OCI-LY1 (cell line): Measurements from ENCODE around the gene C1QTNF5.

Experiments used
- H2AFZ ChIP-seq: fragments of 200-600 bp; sonication (generic), shearing (Covaris generic); 2 replicates; pipeline ENCODE4 v1.6.0; 2014; ENCODE audit warnings: antibody characterized with exemption, mild to moderate bottlenecking, low read length
- H3F3A ChIP-seq: fragments of 200-600 bp; sonication (generic), shearing (Covaris generic); 2 replicates; pipeline ENCODE4 v1.6.0; 2014; ENCODE audit warnings: mild to moderate bottlenecking, antibody characterized with exemption, low read length, moderate library complexity; ENCODE audit not compliant: insufficient read depth
- H3K27ac ChIP-seq: fragments of 200-600 bp; sonication (generic); 2 replicates; pipeline ENCODE4 v1.5.1; 2014; ENCODE audit warnings: low read length, mixed run types, mild to moderate bottlenecking, low read depth; ENCODE audit not compliant: poor library complexity, severe bottlenecking
- H3K27me3 ChIP-seq: fragments of 200-600 bp; sonication (generic); 2 replicates; pipeline ENCODE4 v1.6.0; 2014; ENCODE audit warnings: antibody characterized with exemption, mild to moderate bottlenecking, low read length, moderate library complexity; ENCODE audit not compliant: insufficient read depth
- H3K36me3 ChIP-seq: fragments of 200-600 bp; sonication (generic); 2 replicates; pipeline ENCODE4 v1.6.1; 2014; ENCODE audit warnings: mild to moderate bottlenecking, antibody characterized with exemption, low read length, moderate library complexity, mixed read lengths; ENCODE audit not compliant: insufficient read depth
- H3K4me1 ChIP-seq: fragments of 200-600 bp; sonication (generic); 2 replicates; pipeline ENCODE4 v1.5.1; 2014; ENCODE audit warnings: mild to moderate bottlenecking, low read length, moderate library complexity; ENCODE audit not compliant: insufficient read depth, severe bottlenecking
- H3K4me2 ChIP-seq: fragments of 200-600 bp; sonication (generic), shearing (Covaris generic); 2 replicates; pipeline ENCODE4 v1.6.1; 2014; ENCODE audit warnings: low read length
- H3K4me3 ChIP-seq: fragments of 200-600 bp; sonication (generic); 2 replicates; pipeline ENCODE4 v1.5.1; 2014; ENCODE audit warnings: low read length, low read depth, mild to moderate bottlenecking, mixed read lengths; ENCODE audit not compliant: poor library complexity, severe bottlenecking
- H3K79me2 ChIP-seq: fragments of 200-600 bp; shearing (Covaris generic); 2 replicates; pipeline ENCODE4 v1.6.1; 2016; ENCODE audit warnings: mixed run types, low read length, mixed read lengths; ENCODE audit not compliant: insufficient read depth
- H3K9ac ChIP-seq: fragments of 200-600 bp; sonication (generic), shearing (Covaris generic); 2 replicates; pipeline ENCODE4 v1.6.1; 2014; ENCODE audit warnings: mild to moderate bottlenecking, low read length, mixed read lengths
- H3K9me2 ChIP-seq: fragments of 200-600 bp; sonication (generic), shearing (Covaris generic); 2 replicates; pipeline ENCODE4 v1.6.1; 2014; ENCODE audit warnings: low read depth, mild to moderate bottlenecking, low read length, mixed read lengths
- H3K9me3 ChIP-seq: fragments of 200-600 bp; shearing (Covaris generic); 2 replicates; pipeline ENCODE4 v1.6.1; 2014; ENCODE audit warnings: low read length, mixed read lengths
- H4K20me1 ChIP-seq: fragments of 200-600 bp; sonication (generic), shearing (Covaris generic); 2 replicates; pipeline ENCODE4 v1.6.0; 2016; ENCODE audit warnings: mild to moderate bottlenecking, low read length; ENCODE audit not compliant: insufficient read depth
- CTCF ChIP-seq: fragments of 200-600 bp; sonication (generic), shearing (Covaris generic); IDR thresholded peaks from 2 replicates; pipeline ENCODE4 v1.5.1; 2017; ENCODE audit warnings: mild to moderate bottlenecking, antibody characterized with exemption, low read length, moderate library complexity, mixed read lengths
- EZH2 ChIP-seq: fragments of 200-600 bp; sonication (generic), shearing (Covaris generic); IDR thresholded peaks from 2 replicates; pipeline ENCODE4 v1.8.0; 2017; ENCODE audit warnings: borderline replicate concordance, mixed run types, mild to moderate bottlenecking, antibody characterized with exemption, low read length, moderate library complexity, mixed read lengths

The C1QTNF5 gene

GRCh38 chr11:119320776-119321524, 19.7 kb downstream of the C1QTNF5 start:
- no peaks in the 10 kb centered on the region for H3K36me3 ChIP-seq
- H3F3A ChIP-seq, result no peaks in the 10 kb centered on the region
- peak overlapping the region; percentile 78 for H3K4me2 ChIP-seq
- peak overlapping the region; percentile 60 for H3K4me3 ChIP-seq
- H3K27me3 ChIP-seq, result no peaks in the 10 kb centered on the region
- H3K27ac ChIP-seq, result peak overlapping the region; percentile 70
- H2AFZ ChIP-seq, result peak overlapping the region; percentile 35; the same call in 1 of the 2 replicates
- H3K9me2 ChIP-seq, result no peaks in the 10 kb centered on the region
- H3K9me3 ChIP-seq, result no peaks in the 10 kb centered on the region
- no peak for TF ChIP-seq EZH2
- TF ChIP-seq CTCF, result no peak
- no peaks in the 10 kb centered on the region for H4K20me1 ChIP-seq
- H3K79me2 ChIP-seq, result no peaks in the 10 kb centered on the region
- peak overlapping the region; percentile 68 for H3K9ac ChIP-seq
- peaks cover 59% of the 10 kb centered on the region for H3K4me1 ChIP-seq

- no peaks in the 10 kb centered on the region for H3K27me3 ChIP-seq
- peak overlapping the region; percentile 68 for H3K9ac ChIP-seq
- H3F3A ChIP-seq, result no peaks in the 10 kb centered on the region
- H4K20me1 ChIP-seq, result no peaks in the 10 kb centered on the region
- H3K9me3 ChIP-seq, result no peaks in the 10 kb centered on the region
- H3K36me3 ChIP-seq, result no peaks in the 10 kb centered on the region
- peak overlapping the region; percentile 78 for H3K4me2 ChIP-seq
- H3K4me1 ChIP-seq, result peaks cover 65% of the 10 kb centered on the region
- no peak overlapping the region for H2AFZ ChIP-seq
- no peak overlapping the region for H3K27ac ChIP-seq
- peak overlapping the region; percentile 60 for H3K4me3 ChIP-seq
- H3K9me2 ChIP-seq, result no peaks in the 10 kb centered on the region
- no peaks in the 10 kb centered on the region for H3K79me2 ChIP-seq
- TF ChIP-seq EZH2 (no peak), CTCF (no peak)
Observed at GRCh38 chr11:119320240-119320775, 20.4 kb downstream of the C1QTNF5 start.

GRCh38 chr11:119319700-119320239, 20.9 kb downstream of the C1QTNF5 start:
- Histone ChIP-seq H3K9ac (no peak overlapping the region), H3K36me3 (no peaks in the 10 kb centered on the region), H3K4me1 (peaks cover 69% of the 10 kb centered on the region), H3K27ac (no peak overlapping the region), H4K20me1 (no peaks in the 10 kb centered on the region), H3K9me2 (no peaks in the 10 kb centered on the region), H3K4me2 (no peak overlapping the region), H3K27me3 (no peaks in the 10 kb centered on the region), H3K79me2 (no peaks in the 10 kb centered on the region), H3F3A (no peaks in the 10 kb centered on the region), H3K9me3 (no peaks in the 10 kb centered on the region), H2AFZ (no peak overlapping the region), H3K4me3 (no peak overlapping the region)
- TF ChIP-seq EZH2 (no peak), CTCF (no peak)
